Glomerular visceral epithelial cell (primary cell): Measurements from ENCODE around the gene ACOT6.
"Not testable (repeated sequence)": the region's sequence is repeated elsewhere in the genome, so short reads cannot be mapped to it uniquely, and the experiment has no call there.

Source experiments
- DNase-seq: peaks from one replicate; pipeline ENCODE4 v3.0.0-alpha.2; 2016; ENCODE audit errors: extremely low spot score

The ACOT6 gene

GRCh38 chr14:73594491-73594890, 17.8 kb upstream of the ACOT6 start:
- no peak for DNase-seq

GRCh38 chr14:73599499-73599898, 12.8 kb upstream of the ACOT6 start:
- no peak for DNase-seq

DNA sequence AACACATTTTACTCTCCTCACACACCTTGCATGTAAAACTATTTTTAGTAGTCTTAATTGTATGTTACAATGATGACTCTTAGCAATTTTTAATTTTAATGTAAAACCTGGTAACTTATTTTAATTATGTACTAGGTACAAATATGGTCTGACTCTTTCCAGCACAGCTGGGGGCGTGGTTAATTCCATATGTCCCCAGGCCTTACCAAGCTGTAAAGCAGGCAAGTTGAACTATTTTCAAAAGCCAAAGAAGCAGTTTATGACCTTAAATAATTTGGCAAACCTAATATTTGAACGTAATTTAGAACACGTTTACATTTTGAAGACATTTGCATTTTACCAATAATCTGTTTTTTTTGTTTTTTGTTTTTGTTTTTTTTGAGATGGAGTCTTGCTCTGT, 9.3 kb upstream of the ACOT6 start:
- no peak for DNase-seq

DNA sequence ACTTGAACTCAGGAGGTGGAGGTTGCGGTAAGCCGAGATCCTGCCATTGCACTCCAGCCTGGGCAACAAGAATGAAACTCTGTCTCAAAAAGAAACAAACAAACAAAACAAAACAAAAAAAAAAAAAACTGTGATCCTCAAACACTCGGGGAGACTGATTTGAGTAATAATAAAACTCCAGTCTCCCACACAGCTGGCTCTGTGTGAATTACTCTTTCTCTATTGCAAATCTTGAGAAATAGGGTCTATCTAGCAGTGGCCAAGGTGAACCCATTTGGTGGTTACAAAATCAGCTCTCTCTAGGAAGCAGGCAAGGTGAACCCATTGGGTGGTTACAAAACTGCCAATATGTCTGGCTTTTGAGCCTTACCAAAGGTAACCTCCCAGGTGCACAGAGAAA, 6.0 kb upstream of the ACOT6 start:
- DNase-seq = no peak

GRCh38 chr14:73607241-73607640, 5.1 kb upstream of the ACOT6 start:
- no peak for DNase-seq

DNA sequence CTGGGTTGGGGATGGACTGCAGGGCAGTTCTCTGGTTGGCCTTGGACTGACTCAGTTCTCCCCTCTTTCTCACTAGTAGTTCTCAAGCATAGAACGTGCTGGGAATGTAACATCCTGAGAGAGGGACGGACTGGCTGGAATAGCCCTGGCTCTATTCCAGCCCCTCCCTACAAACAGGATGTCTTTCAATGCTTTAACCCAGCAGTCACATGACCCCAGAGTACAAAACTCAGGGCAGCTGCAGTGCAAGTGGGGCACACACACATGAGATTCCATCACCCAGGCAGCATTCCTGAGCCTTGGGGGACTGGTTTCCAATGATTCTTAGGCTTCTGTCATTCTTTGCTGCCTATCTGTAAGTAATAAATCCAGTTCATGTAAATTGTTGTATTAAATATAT, 1.6 kb upstream of the ACOT6 start:
- DNase-seq = peak; percentile 36

- DNase-seq = no peak
Measured at GRCh38 chr14:73613046-73613383, 698 bp downstream of the ACOT6 start.

DNA sequence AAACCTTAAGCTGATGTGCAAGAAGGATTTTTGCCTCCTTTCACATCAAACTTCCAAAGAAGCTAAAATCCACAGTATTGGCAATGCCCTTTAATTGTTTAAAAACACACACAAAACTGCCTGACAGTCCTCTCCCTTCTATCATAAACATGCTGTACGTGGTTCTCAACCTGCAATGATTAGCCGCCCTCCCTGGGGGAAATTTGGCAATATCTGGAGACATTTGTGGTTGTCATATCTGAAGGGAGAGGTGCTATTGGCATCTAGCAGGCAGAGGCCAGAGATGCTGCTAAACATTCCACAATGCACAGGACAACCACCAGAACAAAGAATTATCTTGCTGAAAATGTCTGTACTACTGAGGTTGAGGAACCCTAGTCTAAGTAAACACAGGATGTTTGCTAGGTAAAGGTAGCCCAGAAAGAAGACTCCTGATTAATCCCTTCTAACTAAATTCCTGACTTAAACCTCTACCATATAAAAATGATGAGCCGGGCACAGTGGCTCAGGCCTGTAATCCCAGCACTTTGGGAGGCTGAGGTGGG, 1.2 kb downstream of the ACOT6 start:
- no peak for DNase-seq

DNA sequence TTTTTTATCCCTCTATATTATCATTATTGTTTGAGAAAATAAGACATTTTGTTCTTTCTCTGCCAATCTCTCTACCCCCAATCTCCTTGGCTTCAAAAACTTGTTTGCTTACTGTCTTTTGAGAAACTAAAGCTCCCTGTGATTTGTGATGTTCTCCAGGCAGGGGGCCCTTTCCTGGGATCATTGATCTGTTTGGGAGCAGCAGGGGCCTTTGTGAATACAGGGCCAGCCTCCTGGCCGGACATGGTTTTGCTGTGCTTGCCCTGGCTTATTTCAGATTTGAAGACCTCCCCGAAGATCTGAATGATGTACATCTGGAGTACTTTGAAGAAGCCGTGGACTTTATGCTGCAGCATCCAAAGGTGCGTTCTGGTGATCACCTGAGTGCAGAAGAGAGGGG, 4.5 kb downstream of the ACOT6 start:
- no peak for DNase-seq

DNA sequence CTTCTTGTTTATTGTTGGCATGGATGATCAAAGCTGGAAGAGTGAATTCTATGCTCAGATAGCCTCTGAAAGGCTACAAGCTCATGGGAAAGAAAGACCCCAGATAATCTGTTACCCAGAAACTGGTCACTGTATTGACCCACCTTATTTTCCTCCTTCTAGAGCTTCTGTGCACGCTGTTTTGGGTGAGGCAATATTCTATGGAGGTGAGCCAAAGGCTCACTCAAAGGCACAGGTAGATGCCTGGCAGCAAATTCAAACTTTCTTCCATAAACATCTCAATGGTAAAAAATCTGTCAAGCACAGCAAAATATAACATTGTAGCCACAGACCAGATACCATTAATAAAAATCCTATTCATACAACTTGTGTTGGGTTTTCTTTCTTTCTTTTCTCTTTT, 7.2 kb downstream of the ACOT6 start:
- DNase-seq = no peak

GRCh38 chr14:73620268-73620667, 8.0 kb downstream of the ACOT6 start:
- DNase-seq = no peak

DNA sequence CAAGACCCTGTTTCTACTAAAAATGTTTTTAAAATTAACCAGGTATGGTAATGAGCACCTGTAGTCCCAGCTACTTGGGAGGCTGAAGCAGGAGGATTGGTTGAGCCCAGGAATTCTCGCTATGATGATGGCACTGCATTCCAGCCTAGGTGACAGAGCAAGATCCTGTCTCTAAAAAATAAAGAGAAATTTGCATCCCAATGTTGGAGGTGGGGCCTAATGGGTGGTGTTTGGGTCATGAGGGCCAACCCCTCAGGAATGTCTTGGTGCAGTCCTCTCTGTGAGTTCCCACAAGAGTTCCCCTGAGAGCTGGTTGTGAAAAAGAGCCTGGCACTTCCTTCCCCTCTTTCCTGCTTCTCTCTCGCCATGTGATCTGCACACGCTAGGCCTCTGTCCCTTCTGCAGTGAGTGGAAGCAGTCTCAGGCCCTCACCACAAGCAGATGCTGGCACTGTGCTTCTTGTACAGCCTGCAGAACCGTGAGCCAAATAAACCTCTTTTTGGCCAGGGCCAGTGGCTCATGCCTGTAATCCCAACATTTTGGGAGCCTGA, 11.3 kb downstream of the ACOT6 start:
- DNase-seq = no peak

- DNase-seq = no peak
Measured at GRCh38 chr14:73625706-73626105, 13.4 kb downstream of the ACOT6 start.

GRCh38 chr14:73627151-73627558, 14.8 kb downstream of the ACOT6 start:
- DNase-seq = no peak

- DNase-seq = no peak
Measured at GRCh38 chr14:73630009-73630780, 17.9 kb downstream of the ACOT6 start.

GRCh38 chr14:73633116-73634010, 21.0 kb downstream of the ACOT6 start:
- DNase-seq = peak; percentile 70

DNA sequence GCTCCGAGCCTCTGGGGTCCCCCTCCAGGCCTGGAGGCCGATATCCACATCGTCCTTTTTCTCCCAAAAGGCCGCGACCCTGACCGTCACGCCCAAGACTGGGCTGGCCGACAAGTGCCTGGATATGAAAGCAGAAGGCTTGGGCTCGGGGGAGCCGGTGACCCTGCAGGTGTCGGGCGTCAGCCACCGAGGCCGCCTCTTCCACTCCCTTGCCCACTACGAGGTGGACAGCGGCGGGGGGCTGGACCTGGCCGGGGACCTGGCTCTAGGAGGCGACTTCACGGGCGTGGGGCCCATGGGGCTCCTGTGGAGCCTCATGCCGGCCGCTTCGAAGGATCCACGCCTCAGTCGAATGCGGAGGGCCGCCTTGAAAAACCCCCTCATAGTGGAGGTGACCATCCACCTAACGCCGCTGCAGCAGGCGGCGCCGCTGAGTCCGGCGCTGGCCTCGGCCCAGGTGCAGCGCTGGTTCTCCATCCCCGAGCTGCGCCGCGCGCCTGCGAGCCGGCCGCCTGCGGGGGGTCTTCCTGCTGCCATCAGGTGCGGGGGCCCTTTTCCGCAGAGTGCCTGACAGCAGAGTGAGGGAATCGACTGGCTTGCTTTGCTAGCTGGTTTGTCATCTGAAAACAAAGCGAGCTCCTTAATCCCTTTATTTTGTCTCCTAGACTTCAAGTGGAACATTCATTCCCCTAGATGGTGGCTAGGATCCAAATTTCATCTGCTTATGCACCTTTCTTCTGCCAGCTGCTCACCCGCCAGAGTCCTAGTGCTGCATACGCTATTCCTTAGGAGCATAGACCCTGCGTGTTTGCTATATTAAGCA, 21.9 kb downstream of the ACOT6 start:
- no peak for DNase-seq

DNA sequence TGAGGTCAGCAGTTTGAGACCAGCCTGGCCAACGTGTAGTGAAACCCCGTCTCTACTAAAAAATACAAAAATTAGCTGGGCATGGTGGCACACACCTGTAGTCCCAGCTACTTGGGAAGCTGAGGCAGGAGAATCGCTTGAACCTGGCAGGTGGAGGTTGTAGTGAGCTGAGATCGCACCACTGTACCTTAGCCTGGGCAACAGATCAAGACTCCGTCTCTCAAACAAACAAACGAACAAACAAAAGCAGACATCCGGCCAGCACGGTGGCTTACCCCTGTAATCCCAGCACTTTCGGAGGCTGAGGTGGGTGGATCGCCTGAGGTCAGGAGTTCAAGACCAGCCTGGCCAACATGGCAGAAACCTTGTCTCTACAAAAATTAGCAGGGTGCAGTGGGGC, 24.0 kb downstream of the ACOT6 start:
- DNase-seq = not testable (repeated sequence)

DNA sequence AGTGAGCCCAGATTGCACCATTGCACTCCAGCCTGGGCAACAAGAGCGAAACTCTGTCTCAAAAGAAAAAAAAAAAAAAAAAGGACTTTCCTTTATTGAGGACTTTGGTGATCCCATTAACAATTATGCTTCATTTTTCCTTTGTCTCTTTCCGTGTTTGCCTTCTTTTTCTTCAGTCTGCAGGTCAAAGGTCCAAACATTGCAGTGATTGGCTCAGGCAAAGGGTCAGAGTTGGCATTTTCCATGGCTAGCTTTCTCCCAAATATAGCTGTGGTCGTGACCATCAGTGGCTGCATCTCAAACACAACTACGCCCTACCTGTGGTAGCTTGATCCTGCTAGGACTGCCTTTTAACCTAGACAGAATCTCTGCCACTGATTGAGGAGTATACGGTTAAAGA, 25.5 kb downstream of the ACOT6 start:
- no peak for DNase-seq

- DNase-seq = no peak
Measured at GRCh38 chr14:73640796-73641365, 28.6 kb downstream of the ACOT6 start.

GRCh38 chr14:73644531-73645247, 32.4 kb downstream of the ACOT6 start, which contains the start of gene DNAL1:
Gene DNAL1, plus strand, starts transcription at chr14:73644986. Its CDS starts 54 bp downstream, at chr14:73645040.
- DNase-seq = peak; percentile 95
